DOHH2 (cell line): ENCODE results near the gene ITGB8.

ENCODE experiments used
- EZH2phosphoT487 ChIP-seq: fragments of 200-600 bp; sonication (generic); IDR thresholded peaks from 2 replicates; pipeline ENCODE4 v1.6.1; 2017; ENCODE audit warnings: borderline replicate concordance, mild to moderate bottlenecking, antibody characterized with exemption, low read length, moderate library complexity, mixed read lengths
- TF ChIP-seq, protein P1 (sequence below): fragments of 200-600 bp; sonication (generic); IDR thresholded peaks from one replicate; pipeline ENCODE4 v1.5.1; 2014; ENCODE audit warnings: antibody characterized with exemption, mild to moderate bottlenecking, low read depth, low read length; ENCODE audit not compliant: poor library complexity, severe bottlenecking

DNA sequence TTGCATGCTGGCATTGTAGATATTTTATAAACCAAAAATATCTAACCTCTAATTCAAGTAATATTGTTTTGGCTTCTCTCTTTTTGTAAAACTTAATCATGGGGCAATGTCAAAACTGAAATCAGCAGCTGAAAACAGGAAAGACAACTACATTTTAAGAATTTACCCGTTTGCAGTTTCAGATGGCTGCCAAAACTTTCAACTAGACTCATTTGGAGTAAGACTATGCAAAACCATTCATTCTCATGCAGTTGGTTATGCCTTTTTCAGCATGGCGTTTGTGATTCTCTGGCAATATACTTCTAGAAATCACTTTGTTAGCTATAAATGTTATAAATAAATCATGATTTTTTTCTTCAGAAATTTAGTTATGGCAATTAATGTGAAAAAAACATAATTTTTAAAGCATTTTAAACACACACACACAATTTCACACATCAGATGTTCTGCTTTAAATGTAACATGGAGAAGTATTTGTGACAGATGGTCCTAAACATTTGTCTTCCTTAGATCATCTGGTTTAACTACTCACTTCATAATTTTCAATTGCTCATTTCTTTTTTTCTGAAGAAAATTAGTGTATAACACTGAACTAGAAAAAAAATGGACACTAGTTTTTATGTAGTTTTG, 116.4 kb downstream of the ITGB8 start:
- TF ChIP-seq EZH2phosphoT487, result no peak
- TF ChIP-seq, protein P1, sequence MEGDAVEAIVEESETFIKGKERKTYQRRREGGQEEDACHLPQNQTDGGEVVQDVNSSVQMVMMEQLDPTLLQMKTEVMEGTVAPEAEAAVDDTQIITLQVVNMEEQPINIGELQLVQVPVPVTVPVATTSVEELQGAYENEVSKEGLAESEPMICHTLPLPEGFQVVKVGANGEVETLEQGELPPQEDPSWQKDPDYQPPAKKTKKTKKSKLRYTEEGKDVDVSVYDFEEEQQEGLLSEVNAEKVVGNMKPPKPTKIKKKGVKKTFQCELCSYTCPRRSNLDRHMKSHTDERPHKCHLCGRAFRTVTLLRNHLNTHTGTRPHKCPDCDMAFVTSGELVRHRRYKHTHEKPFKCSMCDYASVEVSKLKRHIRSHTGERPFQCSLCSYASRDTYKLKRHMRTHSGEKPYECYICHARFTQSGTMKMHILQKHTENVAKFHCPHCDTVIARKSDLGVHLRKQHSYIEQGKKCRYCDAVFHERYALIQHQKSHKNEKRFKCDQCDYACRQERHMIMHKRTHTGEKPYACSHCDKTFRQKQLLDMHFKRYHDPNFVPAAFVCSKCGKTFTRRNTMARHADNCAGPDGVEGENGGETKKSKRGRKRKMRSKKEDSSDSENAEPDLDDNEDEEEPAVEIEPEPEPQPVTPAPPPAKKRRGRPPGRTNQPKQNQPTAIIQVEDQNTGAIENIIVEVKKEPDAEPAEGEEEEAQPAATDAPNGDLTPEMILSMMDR, result no peak
